ENCODE measurements around the gene SLC45A1.

SLC45A1 gene

GRCh38 chr1:8352886-8353785, 35.2 kb downstream of the SLC45A1 start:
- no peak for DNase-seq (ENCODE audit: low spot score)

- no peak for DNase-seq (ENCODE audit: low spot score)
These were observed 36.1 kb downstream of the SLC45A1 start for GRCh38 chr1:8354038-8354437.

DNA sequence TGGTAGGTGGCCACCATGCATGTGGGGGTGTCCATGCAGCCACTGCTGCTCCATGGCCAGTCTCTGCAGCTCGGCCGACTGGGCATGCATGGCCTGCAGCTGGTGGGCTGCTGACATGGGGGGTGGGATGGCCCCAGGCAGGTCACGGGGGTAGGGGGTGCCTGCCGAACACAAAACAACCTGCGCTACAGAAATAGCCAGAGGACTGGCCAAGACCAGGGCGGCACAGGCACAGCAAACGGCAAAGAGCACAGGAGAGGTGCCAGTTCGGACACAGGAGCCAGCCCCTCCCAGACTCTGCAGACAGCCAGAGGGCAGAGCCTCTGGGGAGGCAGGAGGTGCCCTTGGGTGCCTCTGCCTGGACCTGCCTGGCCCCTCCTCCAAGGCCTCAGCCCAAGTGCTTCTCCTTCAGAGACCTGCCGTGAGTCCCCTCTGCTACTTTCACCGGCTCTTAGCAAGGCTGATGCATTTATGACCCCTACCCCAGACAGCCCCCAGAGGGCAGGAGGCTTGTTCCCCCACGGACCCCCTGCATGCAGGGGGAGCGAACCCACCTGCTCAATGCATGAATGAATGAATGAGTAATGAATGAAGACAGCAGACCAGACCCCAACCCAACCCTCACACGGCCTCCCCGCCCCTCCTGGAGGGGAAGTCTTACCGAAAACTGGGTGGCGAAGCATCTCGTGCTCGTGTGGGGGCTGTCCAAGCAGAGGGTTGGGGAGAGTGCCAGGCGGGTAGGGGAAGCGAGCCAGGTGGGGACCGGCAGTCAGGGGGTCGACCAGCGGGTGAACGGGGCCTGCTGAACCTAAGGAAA, 37.7 kb downstream of the SLC45A1 start:
- no peak for DNase-seq (ENCODE audit: low spot score)

DNA sequence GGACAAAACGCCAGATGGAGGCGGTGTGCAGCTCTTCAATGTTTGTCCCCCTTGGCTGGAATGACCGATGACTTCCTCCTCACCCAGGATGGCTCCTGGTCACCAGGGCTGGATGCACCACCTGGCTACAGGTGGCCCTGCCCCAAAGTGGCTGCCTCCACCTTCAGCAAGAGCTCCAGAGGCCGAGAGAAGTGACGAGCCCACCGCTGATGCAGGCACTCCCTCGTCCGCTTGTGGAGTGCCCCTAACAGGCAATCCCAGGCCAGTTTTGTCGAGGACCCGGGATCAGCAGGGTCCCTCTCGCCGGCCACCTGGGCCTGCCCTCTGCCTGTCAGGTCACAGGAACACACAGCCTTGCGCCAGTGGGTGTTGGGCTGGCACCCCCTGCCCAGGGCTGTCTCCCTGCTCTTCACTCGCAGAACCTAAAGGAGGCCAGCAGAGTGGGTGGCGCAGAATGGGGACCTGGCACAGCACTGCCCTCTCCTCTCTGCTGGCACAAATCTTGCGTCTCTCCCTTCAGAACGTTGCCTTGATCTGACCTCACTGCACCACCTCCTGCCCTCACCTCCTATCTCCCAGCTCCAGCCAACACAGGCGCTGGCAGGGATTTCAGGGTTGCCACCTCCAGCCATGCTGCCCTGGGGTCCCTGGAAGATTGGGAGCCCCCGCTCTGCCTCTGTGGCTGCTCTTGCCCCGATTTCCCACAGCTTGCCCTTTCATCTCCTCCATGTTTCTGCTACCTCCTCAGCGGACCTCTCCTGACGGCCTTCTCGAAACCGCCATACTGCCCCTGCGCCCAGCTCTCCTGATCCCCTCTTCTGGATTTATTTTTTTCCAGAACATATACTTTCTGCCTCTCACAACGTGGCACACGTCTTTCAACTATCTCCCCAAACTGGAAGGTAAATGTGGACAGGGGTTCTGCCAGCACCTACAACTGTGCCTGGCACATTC, 38.6 kb downstream of the SLC45A1 start:
- no peak for DNase-seq (ENCODE audit: low spot score)

GRCh38 chr1:8357329-8358101, 39.6 kb downstream of the SLC45A1 start:
- DNase-seq (ENCODE audit: low spot score): no peak

- no peak for DNase-seq (ENCODE audit: low spot score)
These were observed 40.5 kb downstream of the SLC45A1 start for GRCh38 chr1:8358241-8358896.

GRCh38 chr1:8358897-8359616, 41.1 kb downstream of the SLC45A1 start:
- no peak for DNase-seq (ENCODE audit: low spot score)

- no peak for DNase-seq (ENCODE audit: low spot score)
These were observed 41.9 kb downstream of the SLC45A1 start for GRCh38 chr1:8359617-8360481.

- no peak for DNase-seq (ENCODE audit: low spot score)
These were observed 42.7 kb downstream of the SLC45A1 start for GRCh38 chr1:8360493-8361197.

DNA sequence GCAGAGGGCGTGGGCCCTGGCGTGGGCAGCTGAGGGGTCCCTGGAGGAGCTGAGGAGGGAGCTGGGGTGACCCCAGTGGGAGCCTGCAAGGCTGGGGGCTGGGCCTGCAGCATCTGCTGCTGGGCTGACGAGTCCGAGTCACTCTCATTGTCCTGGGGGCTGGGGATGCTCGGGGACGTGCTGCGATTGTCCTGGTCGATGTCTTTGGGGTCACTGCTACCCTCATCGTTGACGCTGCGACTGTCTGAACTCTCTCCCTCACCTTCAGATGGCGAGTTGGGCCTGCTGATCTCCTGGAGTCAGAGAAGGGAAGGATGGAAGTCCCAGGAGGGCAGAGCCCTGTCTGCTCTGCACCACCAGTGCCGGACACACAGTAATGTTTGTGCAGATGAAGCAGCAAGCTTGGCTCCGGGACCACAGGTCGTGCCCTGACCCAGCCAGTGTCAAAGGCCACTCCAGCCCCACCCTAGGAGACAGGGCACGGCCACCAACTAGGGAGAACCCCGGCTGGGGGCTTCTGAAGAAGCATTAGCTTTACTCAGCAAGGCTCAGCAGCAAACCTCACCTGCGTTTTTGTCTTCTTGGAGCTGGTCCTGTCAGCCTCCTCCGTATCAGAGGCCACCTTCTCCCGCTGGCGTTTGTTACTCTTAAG, 43.4 kb downstream of the SLC45A1 start:
- no peak for DNase-seq (ENCODE audit: low spot score)

GRCh38 chr1:8362701-8363101, 44.8 kb downstream of the SLC45A1 start:
- DNase-seq (ENCODE audit: low spot score): no peak

DNA sequence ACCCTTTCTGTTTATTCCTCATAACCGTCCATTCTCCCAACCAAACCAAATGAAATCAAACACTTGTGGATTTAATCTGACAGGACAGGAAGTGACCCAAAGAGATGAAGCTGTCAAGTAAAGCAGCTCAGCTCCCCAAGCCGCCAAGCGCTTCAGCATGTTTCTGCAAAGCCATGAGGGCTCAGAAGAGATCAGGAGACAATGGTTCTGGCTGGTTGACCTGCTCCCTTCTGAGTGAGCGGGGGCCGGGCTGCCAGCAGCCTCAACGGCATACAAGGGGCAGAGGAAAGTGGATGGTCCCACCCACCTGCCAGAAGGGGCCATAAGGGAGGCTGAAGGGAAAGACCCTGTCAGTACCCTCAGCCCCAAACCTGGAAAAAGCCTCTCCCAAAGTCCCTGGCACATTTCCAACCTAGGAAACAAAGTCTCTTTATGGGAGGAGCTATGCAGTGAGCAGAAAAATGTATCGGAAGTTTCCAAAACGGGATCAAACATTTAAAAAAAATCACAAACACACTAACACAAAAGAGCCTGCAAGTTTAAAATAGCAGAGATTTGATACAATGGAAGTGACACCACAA, 45.4 kb downstream of the SLC45A1 start:
- DNase-seq (ENCODE audit: low spot score): no peak

- no peak for DNase-seq (ENCODE audit: low spot score)
These were observed 45.9 kb downstream of the SLC45A1 start for GRCh38 chr1:8363767-8364301.

GRCh38 chr1:8364528-8365442, 46.9 kb downstream of the SLC45A1 start:
- DNase-seq (ENCODE audit: low spot score): no peak

- no peak for DNase-seq (ENCODE audit: low spot score)
These were observed 47.9 kb downstream of the SLC45A1 start for GRCh38 chr1:8365661-8366362.
